Activated naive CD4-positive, alpha-beta T cell treated with anti-CD3 and anti-CD28 coated beads for 36 hours (primary cell): ENCODE measurements around the gene FANCF. TPM values are rescaled to one million over a fixed set of nuclear protein-coding genes. Genes with fewer than 3 reads are reported as not detected.
"Not testable (repeated sequence)": the region's sequence is repeated elsewhere in the genome, so short reads cannot be mapped to it uniquely, and the experiment has no call there.

ENCODE experiments used
- CTCF ChIA-PET: fragments of 350-600 bp; sonication (Branson Sonifier 250); formaldehyde crosslinking; loops from one replicate; lab custom pipeline; 2021; ENCODE audit warnings: antibody characterized with exemption; lab: Charles Lee
- DNase-seq: peaks from one replicate; pipeline ENCODE4 v3.0.0-alpha.2; 2020
- H3K27ac Mint-ChIP-seq: one replicate; pipeline ENCODE4 v1.8.0; 2021; ENCODE audit warnings: mild to moderate bottlenecking, mixed read lengths
- H3K27me3 Mint-ChIP-seq: one replicate; pipeline ENCODE4 v1.8.0; 2021; ENCODE audit warnings: low read depth, mixed read lengths
- H3K36me3 Mint-ChIP-seq: one replicate; pipeline ENCODE4 v1.8.0; 2021; ENCODE audit warnings: low read depth, mixed read lengths
- H3K4me1 Mint-ChIP-seq: one replicate; pipeline ENCODE4 v1.8.0; 2021; ENCODE audit warnings: low read depth, mixed read lengths
- H3K4me3 Mint-ChIP-seq: one replicate; pipeline ENCODE4 v1.8.0; 2021; ENCODE audit warnings: mild to moderate bottlenecking, moderate library complexity, mixed read lengths
- H3K9me3 Mint-ChIP-seq: one replicate; pipeline ENCODE4 v1.8.0; 2021; ENCODE audit warnings: mixed read lengths
- intact Hi-C: fragments of 100-400 bp; cut with micrococcal nuclease; formaldehyde crosslinking; loops from one replicate; pipeline ENCODE4 v1.15.1; 2023
- total RNA-seq, 2 experiments: library from RNA; stranded (reverse); gene quantifications; one replicate each; pipeline ENCODE4 v1.2.3, GENCODE V29; 2021

The FANCF gene
- total RNA-seq, 2 experiments from 2014 or later = 7.9 to 9.0 TPM

GRCh38 chr11:22657101-22657694, 31.6 kb upstream of the FANCF start:
- peaks cover 18% of the 10 kb centered on the region for H3K4me1 Mint-ChIP-seq
- H3K4me3 Mint-ChIP-seq = no peak overlapping the region
- intact Hi-C loops = loop anchor here (1.0 kb wide), 2 partner anchors 32 to 46 kb away; partner anchors contain the start of gene FANCF
- no peaks in the 10 kb centered on the region for H3K27me3 Mint-ChIP-seq
- H3K36me3 Mint-ChIP-seq = peaks cover 2% of the 10 kb centered on the region
- CTCF ChIA-PET = interaction anchor here (0.8 to 1.2 kb wide), 4 partner anchors 14 to 224 kb away, joined by 3 read pairs; partner anchors contain the start of gene FANCF
- no peaks in the 10 kb centered on the region for H3K9me3 Mint-ChIP-seq
- peak overlapping the region; percentile 47 for H3K27ac Mint-ChIP-seq
- DNase-seq = peak; percentile 17

DNA sequence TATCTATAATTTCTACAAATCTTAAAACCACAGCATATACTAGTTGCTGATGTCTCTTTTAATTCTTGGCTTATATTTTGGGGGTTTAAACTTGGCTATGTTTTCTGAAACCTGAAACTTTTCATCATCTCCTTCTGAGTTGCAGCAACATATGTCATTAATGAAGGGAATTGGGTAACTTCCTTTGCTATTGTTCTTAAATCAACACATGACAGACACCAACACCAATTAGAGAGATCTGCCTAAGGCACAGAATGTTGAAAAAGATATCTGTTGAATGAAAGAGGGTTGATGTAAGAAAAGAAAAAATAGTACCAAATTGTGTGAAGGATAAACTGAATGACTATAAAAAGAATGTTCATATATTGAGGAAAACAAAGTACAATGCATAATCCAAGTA, 30.5 kb upstream of the FANCF start:
- CTCF ChIA-PET = interaction anchor here (0.6 to 1.1 kb wide), 2 partner anchors 15 to 77 kb away, joined by 3 read pairs; no protein-coding TSS in a partner anchor
- H3K9me3 Mint-ChIP-seq = no peaks in the 10 kb centered on the region
- H3K4me1 Mint-ChIP-seq = peaks cover 18% of the 10 kb centered on the region
- H3K27me3 Mint-ChIP-seq = no peaks in the 10 kb centered on the region
- H3K36me3 Mint-ChIP-seq = peaks cover 2% of the 10 kb centered on the region
- intact Hi-C loops = no loop called here
- H3K27ac Mint-ChIP-seq = no peak overlapping the region
- DNase-seq = no peak
- H3K4me3 Mint-ChIP-seq = no peak overlapping the region

- H3K27me3 Mint-ChIP-seq, H3K27ac Mint-ChIP-seq, H3K9me3 Mint-ChIP-seq, H3K4me3 Mint-ChIP-seq, intact Hi-C loops, CTCF ChIA-PET, H3K36me3 Mint-ChIP-seq, DNase-seq: not testable (repeated sequence)
- peaks cover 14% of the 10 kb centered on the region for H3K4me1 Mint-ChIP-seq
Observed at GRCh38 chr11:22652346-22652745, 26.7 kb upstream of the FANCF start.

- H3K27me3 Mint-ChIP-seq = no peaks in the 10 kb centered on the region
- intact Hi-C loops = no loop called here
- no peaks in the 10 kb centered on the region for H3K36me3 Mint-ChIP-seq
- no peak overlapping the region for H3K27ac Mint-ChIP-seq
- no peak overlapping the region for H3K4me3 Mint-ChIP-seq
- no peaks in the 10 kb centered on the region for H3K4me1 Mint-ChIP-seq
- no peaks in the 10 kb centered on the region for H3K9me3 Mint-ChIP-seq
- no peak for DNase-seq
- CTCF ChIA-PET = no interaction called here
Observed at GRCh38 chr11:22641559-22641958, 15.9 kb upstream of the FANCF start.

DNA sequence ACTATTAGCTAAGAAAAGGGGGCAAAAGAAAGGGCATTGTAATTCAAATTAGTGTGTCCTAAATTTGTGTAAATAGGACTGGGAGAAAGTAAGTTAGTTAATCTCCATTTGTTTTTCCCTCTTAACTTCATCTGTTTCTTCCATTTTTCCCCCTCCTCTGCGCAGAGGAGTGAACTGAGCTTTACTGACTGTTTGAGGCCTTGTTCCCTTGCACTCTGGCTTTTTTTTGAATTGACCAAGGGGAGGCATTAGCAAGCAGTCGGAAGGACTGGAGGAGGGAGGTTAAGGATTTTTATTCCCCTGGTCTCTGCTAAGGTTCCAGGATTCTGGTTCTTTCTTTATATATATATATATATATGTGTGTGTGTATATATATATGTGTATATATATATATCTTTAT, 15.2 kb upstream of the FANCF start:
- Mint-ChIP-seq H3K27ac (no peak overlapping the region), H3K36me3 (no peaks in the 10 kb centered on the region), H3K4me1 (no peaks in the 10 kb centered on the region), H3K9me3 (no peaks in the 10 kb centered on the region), H3K4me3 (no peak overlapping the region), H3K27me3 (no peaks in the 10 kb centered on the region)
- DNase-seq = no peak
- intact Hi-C loops = no loop called here
- CTCF ChIA-PET = no interaction called here

GRCh38 chr11:22635689-22636088, 10.1 kb upstream of the FANCF start:
- Mint-ChIP-seq H3K4me3 (no peak overlapping the region), H3K9me3 (no peaks in the 10 kb centered on the region), H3K27me3 (peaks cover 3% of the 10 kb centered on the region), H3K36me3 (peaks cover 2% of the 10 kb centered on the region), H3K4me1 (no peaks in the 10 kb centered on the region), H3K27ac (no peak overlapping the region)
- intact Hi-C loops = no loop called here
- DNase-seq = no peak
- CTCF ChIA-PET = no interaction called here

DNA sequence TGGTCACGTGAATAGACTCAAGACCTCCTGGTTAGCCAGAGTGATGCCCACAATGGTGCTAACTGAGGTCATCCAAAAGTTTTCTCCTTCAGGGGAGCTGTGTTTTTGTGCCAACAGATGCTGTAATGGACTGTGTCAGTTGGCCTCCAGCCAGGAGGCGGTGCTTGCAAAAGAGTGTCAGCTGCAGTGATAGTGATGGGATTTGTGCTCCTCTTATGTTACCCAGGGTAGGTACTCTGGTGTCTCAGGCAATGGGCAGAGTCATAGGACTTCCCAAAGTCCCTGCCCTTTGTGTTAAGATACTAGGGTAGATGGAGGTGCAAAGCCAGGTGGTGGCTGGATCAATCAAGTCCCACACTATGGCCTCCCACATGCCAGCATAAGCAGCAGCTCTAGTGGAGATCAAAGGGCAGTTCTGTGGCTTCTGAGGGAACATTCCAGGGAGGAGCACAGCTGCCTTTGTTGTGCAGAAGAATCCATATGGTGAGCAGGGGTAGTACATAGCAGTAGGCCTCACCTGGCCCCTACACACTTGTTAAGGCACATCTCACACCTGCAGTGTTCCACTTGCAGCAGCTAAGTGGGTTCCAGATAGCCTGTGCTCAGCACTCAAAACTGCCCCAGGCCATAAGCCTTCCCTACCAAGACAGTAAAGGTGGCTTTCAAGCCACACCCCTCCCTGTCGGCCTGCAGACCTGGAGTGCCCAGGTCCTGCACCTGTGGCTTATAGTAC, 9.4 kb upstream of the FANCF start:
- intact Hi-C loops = no loop called here
- no peak overlapping the region for H3K4me3 Mint-ChIP-seq
- H3K27me3 Mint-ChIP-seq = peaks cover 3% of the 10 kb centered on the region
- CTCF ChIA-PET = no interaction called here
- DNase-seq = no peak
- H3K36me3 Mint-ChIP-seq = peaks cover 2% of the 10 kb centered on the region
- H3K9me3 Mint-ChIP-seq = no peaks in the 10 kb centered on the region
- H3K4me1 Mint-ChIP-seq = no peaks in the 10 kb centered on the region
- no peak overlapping the region for H3K27ac Mint-ChIP-seq

DNA sequence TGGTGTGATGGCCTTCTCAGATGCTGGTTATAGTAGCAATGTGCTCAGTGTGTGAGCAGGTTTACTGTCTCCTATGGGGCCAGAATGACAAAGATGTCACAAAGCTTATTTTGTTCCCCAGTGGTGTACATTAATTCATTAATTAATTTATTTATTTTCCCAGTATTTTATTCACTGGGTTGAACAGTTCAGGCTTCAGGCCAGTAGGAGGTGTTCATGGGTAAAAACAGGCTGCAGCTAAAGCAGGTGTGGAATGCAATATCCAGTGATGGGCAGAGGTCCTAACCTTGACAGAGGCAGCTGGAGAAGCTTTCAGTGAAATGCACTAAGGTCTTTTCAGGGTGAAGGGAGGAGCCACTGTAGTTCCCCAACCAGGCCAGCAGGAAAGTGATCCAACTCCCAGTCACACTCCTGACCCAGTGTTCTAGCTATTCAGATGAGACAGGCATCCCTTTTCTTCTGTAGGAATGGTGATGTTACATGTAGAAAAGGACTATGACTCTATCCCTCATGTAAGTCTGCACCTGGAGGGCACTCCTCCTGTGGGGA, 7.8 kb upstream of the FANCF start:
- Mint-ChIP-seq H3K4me3 (no peak overlapping the region), H3K36me3 (peaks cover 2% of the 10 kb centered on the region), H3K27me3 (peaks cover 3% of the 10 kb centered on the region), H3K9me3 (no peaks in the 10 kb centered on the region), H3K4me1 (peaks cover 2% of the 10 kb centered on the region), H3K27ac (no peak overlapping the region)
- intact Hi-C loops = no loop called here
- DNase-seq = no peak
- CTCF ChIA-PET = interaction anchor here (1.2 kb wide), 2 partner anchors 33 to 154 kb away, joined by 3 to 6 read pairs; partner anchors contain the start of gene GAS2

DNA sequence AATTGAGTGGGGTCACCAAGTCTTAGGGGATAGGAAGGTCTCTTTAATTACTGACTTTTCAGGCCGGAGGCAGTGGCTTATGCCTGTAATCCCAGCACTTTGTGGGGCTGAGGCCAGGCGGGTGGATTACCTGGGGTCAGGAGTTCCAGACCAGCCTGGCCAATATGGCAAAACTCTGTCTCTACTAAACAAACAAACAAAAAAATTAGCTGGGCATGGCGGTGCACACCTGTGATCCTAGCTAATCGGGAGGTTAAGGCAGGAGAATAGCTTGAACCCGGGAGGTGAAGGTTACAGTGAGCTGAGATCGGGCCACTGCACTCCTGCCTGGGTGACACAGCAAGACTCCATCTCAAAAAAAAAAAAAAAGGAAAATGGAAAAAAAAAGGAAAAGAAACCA, 1.8 kb upstream of the FANCF start:
- Mint-ChIP-seq H3K27me3 (no peaks in the 10 kb centered on the region), H3K27ac (no peak overlapping the region), H3K9me3 (no peaks in the 10 kb centered on the region), H3K4me3 (no peak overlapping the region), H3K36me3 (peaks cover 14% of the 10 kb centered on the region), H3K4me1 (peaks cover 27% of the 10 kb centered on the region)
- CTCF ChIA-PET = no interaction called here
- DNase-seq = no peak
- intact Hi-C loops = no loop called here

DNA sequence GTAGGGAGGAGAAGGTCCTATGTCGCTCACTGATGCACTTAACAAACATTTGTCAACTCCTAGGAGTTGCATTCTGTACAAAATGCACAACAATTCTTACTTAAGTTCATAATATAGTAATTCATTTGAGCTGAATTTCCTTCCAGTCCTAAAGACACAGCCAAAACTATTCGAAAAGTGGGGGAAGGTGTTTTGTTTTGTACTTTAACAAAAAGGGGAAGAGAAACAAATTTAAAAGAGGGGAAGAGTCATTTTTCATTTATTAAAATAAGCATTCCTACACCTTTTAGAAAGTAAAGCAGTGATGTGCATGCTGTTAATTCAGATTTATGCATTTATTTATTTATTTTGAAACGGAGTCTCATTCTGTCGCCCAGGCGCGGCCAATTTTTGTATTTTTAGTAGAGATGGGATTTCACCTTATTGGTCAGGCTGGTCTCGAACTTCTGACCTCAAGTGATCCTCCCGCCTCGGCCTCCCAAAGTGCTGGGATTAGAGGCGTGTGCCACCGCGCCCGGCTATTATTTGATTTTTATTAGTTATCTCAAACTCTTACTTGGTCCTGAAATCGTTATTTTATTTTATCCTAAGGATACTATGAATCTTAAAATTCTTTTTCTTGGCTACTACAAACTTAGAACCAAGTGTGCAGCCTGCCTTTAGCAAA, 1.1 kb upstream of the FANCF start:
- no peak for DNase-seq
- intact Hi-C loops = no loop called here
- Mint-ChIP-seq H3K4me3 (peak overlapping the region; percentile 98), H3K27me3 (no peaks in the 10 kb centered on the region), H3K27ac (peak overlapping the region; percentile 97), H3K4me1 (peaks cover 33% of the 10 kb centered on the region), H3K36me3 (peaks cover 15% of the 10 kb centered on the region), H3K9me3 (no peaks in the 10 kb centered on the region)
- CTCF ChIA-PET = interaction anchor here (1.2 kb wide), 1 partner anchor 30 kb away, joined by 3 read pairs; no protein-coding TSS in a partner anchor

DNA sequence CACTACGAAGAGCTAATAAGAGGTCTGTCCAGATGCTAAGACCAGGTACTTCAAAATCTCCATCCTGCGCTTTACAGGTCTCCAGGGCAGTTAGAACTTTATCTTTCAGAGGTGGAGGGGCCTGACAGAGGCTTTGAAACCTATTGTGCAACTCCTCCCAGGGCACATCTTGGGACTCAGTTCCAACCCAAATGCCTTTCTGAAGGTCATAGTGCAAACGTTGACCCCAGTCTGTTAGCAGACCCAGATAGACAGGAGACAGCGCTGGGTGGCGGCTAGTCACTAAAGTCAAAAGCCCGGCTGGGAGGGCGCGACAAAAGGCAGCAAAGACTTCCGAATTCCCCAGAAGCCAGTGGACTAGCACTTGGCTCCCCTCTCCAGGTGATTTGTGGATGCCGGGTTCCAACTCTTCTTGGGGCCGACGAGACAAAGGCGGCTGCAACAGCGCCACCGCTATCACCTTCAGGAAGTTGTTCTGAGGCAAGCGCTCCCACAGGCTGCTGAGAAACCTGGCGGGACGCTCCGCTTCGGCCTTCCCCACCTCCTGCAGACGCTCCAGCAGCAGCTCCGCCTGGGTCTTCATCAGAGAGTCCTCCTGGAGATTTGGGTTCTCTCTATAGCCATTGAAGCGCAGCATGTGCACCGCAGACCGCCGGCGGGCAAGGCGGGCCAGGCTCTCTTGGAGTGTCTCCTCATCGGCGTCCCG, 728 bp downstream of the FANCF start:
- Mint-ChIP-seq H3K27me3 (no peaks in the 10 kb centered on the region), H3K9me3 (peaks cover 1% of the 10 kb centered on the region), H3K4me1 (peaks cover 41% of the 10 kb centered on the region), H3K27ac (peak overlapping the region; percentile 97), H3K36me3 (peaks cover 29% of the 10 kb centered on the region), H3K4me3 (peak overlapping the region; percentile 98)
- intact Hi-C loops = loop anchor here (1.0 to 2.0 kb wide), 7 partner anchors 32 to 204 kb away; partner anchors contain the start of gene SVIP
- CTCF ChIA-PET = interaction anchor here (0.6 to 2.4 kb wide), 5 partner anchors 32 to 204 kb away, joined by 3 to 7 read pairs (median 3); partner anchors contain the start of gene SVIP
- peak; percentile 77 for DNase-seq

- no peak for DNase-seq
- peaks cover 24% of the 10 kb centered on the region for H3K36me3 Mint-ChIP-seq
- peaks cover 6% of the 10 kb centered on the region for H3K9me3 Mint-ChIP-seq
- no peak overlapping the region for H3K4me3 Mint-ChIP-seq
- intact Hi-C loops = no loop called here
- no peaks in the 10 kb centered on the region for H3K27me3 Mint-ChIP-seq
- CTCF ChIA-PET = no interaction called here
- H3K27ac Mint-ChIP-seq = no peak overlapping the region
- peaks cover 17% of the 10 kb centered on the region for H3K4me1 Mint-ChIP-seq
Observed at GRCh38 chr11:22617868-22618267, 7.8 kb downstream of the FANCF start.
